GM18868 (cell line): Measurements from ENCODE around the gene SERPINB13.
"Not testable (repeated sequence)": the region's sequence is repeated elsewhere in the genome, so short reads cannot be mapped to it uniquely, and the experiment has no call there.

ENCODE experiments used
- ATAC-seq: cut with Tn5 transposase; IDR thresholded peaks from one replicate; pipeline ENCODE4 v1.9.1; 2021; ENCODE audit warnings: mild to moderate bottlenecking, moderate library complexity; ENCODE audit not compliant: unreplicated experiment

SERPINB13 gene

GRCh38 chr18:63644694-63645093, 57.6 kb downstream of the SERPINB13 start:
- not testable (repeated sequence) for ATAC-seq

DNA sequence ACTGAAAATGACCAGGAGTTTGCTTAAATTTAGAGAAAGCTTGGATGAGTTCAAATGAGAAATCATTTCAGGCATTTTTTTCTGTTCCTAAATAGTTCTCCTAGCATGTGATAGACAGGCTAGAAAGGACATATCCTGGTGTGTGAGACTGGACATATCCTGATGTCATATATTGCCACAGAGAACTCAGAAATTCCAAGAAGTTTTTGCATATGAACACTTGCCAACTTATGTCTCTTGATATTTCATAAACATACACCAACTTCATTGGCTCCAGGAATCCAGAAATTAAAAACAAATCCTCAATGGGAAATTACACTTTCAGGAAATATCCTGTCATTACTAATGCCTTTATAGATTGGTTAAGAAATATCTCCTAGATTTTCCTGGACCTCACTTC, 59.8 kb downstream of the SERPINB13 start:
- ATAC-seq = no peak

GRCh38 chr18:63648241-63648640, 61.1 kb downstream of the SERPINB13 start:
- no peak for ATAC-seq
